H1 (cell line): ENCODE data around the gene CRY1. TPM values are rescaled to one million over a fixed set of nuclear protein-coding genes. Genes with fewer than 3 reads are reported as not detected.

Source experiments
- CTCF ChIA-PET: fragments of 300-600 bp; sonication (Branson Sonifier 250); formaldehyde crosslinking; loops from one replicate; lab custom pipeline; 2021; ENCODE audit not compliant: partially characterized antibody; lab: Charles Lee
- POLR2A ChIA-PET: fragments of 300-600 bp; sonication (Branson Sonifier 250); formaldehyde crosslinking; loops from one replicate; lab custom pipeline; 2021; ENCODE audit warnings: inconsistent platforms; ENCODE audit not compliant: partially characterized antibody; lab: Charles Lee
- DNase-seq, 2 experiments: peaks; one replicate each; pipeline versions ENCODE4 v3.0.0 to v3.0.0-alpha.2; 2010 to 2022; ENCODE audit warnings: low spot score in 2 of 2, low read depth in 1 of 2, mixed read lengths in 1 of 2
- FAIRE-seq: peaks from 2 replicates; lab custom pipeline; 2011; peaks lifted over from hg19 to GRCh38; lab: Jason Lieb, UNC
- H2AFZ ChIP-seq: 2 replicates; pipeline ENCODE4 v1.8.1; 2012; ENCODE audit warnings: low read length, inconsistent platforms
- H2AK5ac ChIP-seq: 2 replicates; pipeline ENCODE4 v1.6.1; 2013; ENCODE audit warnings: low read depth, low read length
- H2BK120ac ChIP-seq: replicated peaks from 2 replicates; pipeline ENCODE3; 2013; ENCODE audit warnings: low read depth, low read length, inconsistent platforms
- H2BK12ac ChIP-seq: 2 replicates; pipeline ENCODE4 v1.6.1; 2013; ENCODE audit warnings: low read depth, low read length
- H2BK15ac ChIP-seq: 2 replicates; pipeline ENCODE4 v1.6.1; 2013; ENCODE audit warnings: low read length
- H2BK20ac ChIP-seq: 2 replicates; pipeline ENCODE4 v1.6.1; 2013; ENCODE audit warnings: low read length
- H2BK5ac ChIP-seq: 2 replicates; pipeline ENCODE4 v1.6.1; 2013; ENCODE audit warnings: low read depth, low read length
- H3K14ac ChIP-seq: 2 replicates; pipeline ENCODE4 v1.6.1; 2013; ENCODE audit warnings: inconsistent platforms; ENCODE audit not compliant: insufficient read length
- H3K18ac ChIP-seq: 2 replicates; pipeline ENCODE4 v1.6.1; 2013; ENCODE audit warnings: low read length; ENCODE audit errors: extremely low read depth
- H3K23ac ChIP-seq: 2 replicates; pipeline ENCODE4 v1.6.1; 2013; ENCODE audit warnings: inconsistent platforms; ENCODE audit not compliant: insufficient read length
- H3K23me2 ChIP-seq: 2 replicates; pipeline ENCODE4 v1.6.1; 2013; ENCODE audit warnings: low read depth, low read length
- H3K27ac ChIP-seq: 2 replicates; pipeline ENCODE4 v1.6.1; 2011; ENCODE audit warnings: low read depth, low read length, inconsistent platforms
- H3K27me3 ChIP-seq, 4 experiments: replicated peaks in 1 of 4; 1 replicate in 1 of 4; 2 replicates in 3 of 4; pipeline versions ENCODE4 v1.6.1 to v1.8.1; 2011 to 2013; ENCODE audit warnings: low read length in 3 of 4, mild to moderate bottlenecking in 3 of 4, inconsistent platforms in 2 of 4, mixed read lengths in 2 of 4, moderate library complexity in 1 of 4; ENCODE audit not compliant: control insufficient read depth in 3 of 4, insufficient read depth in 3 of 4; ENCODE audit errors: extremely low read depth in 1 of 4
- H3K36me3 ChIP-seq, 4 experiments: 2 replicates each; pipeline versions ENCODE4 v1.6.1 to v1.8.1; 2011 to 2013; ENCODE audit warnings: mild to moderate bottlenecking in 4 of 4, low read length in 3 of 4, moderate library complexity in 2 of 4, control low read depth in 1 of 4, inconsistent platforms in 1 of 4; ENCODE audit not compliant: insufficient read depth in 4 of 4, control insufficient read depth in 2 of 4
- H3K4ac ChIP-seq: replicated peaks from 2 replicates; pipeline ENCODE3; 2013; ENCODE audit warnings: low read length, low read depth, mixed read lengths, inconsistent platforms; ENCODE audit not compliant: insufficient read length
- H3K4me1 ChIP-seq, 4 experiments: replicated peaks in 1 of 4; 1 replicate in 1 of 4; 2 replicates in 3 of 4; pipeline versions ENCODE4 v1.6.1 to v1.8.1; 2011 to 2013; ENCODE audit warnings: low read length in 3 of 4, inconsistent platforms in 2 of 4, mixed read lengths in 1 of 4; ENCODE audit not compliant: insufficient read depth in 4 of 4, control insufficient read depth in 3 of 4
- H3K4me2 ChIP-seq, 2 experiments: 2 replicates each; pipeline versions ENCODE4 v1.6.1 to v1.8.1; 2011 to 2013; ENCODE audit warnings: low read depth in 2 of 2, low read length in 2 of 2, control low read depth in 1 of 2, inconsistent platforms in 1 of 2, mild to moderate bottlenecking in 1 of 2; ENCODE audit not compliant: insufficient read depth in 1 of 2
- H3K4me3 ChIP-seq, 4 experiments: fragments of 200-600, 300-600 bp in 1 of 4; sonication (generic), shearing (Covaris generic), sonication (Bioruptor Twin) in 1 of 4; 2 replicates each; pipeline versions ENCODE4 v1.5.1 to v1.8.1; 2011 to 2016; ENCODE audit warnings: low read length in 4 of 4, low read depth in 3 of 4, control low read depth in 2 of 4, inconsistent platforms in 2 of 4, mild to moderate bottlenecking in 2 of 4, mixed read lengths in 1 of 4, moderate library complexity in 1 of 4; ENCODE audit not compliant: insufficient read depth in 2 of 4; ENCODE audit errors: extremely low read depth in 1 of 4
- H3K56ac ChIP-seq: replicated peaks from 2 replicates; pipeline ENCODE3; 2013; ENCODE audit warnings: low read depth, mild to moderate bottlenecking, mixed read lengths, low read length, inconsistent platforms; ENCODE audit not compliant: insufficient read length
- H3K79me1 ChIP-seq: 2 replicates; pipeline ENCODE4 v1.6.1; 2013; ENCODE audit warnings: low read depth, low read length, control low read depth
- H3K79me2 ChIP-seq, 2 experiments: 2 replicates each; pipeline versions ENCODE4 v1.6.1 to v1.8.1; 2012 to 2013; ENCODE audit warnings: low read length in 2 of 2, mild to moderate bottlenecking in 2 of 2, inconsistent platforms in 1 of 2; ENCODE audit not compliant: insufficient read depth in 2 of 2, control insufficient read depth in 1 of 2
- H3K9ac ChIP-seq, 4 experiments: replicated peaks in 1 of 4; 1 replicate in 1 of 4; 2 replicates in 3 of 4; pipeline versions ENCODE4 v1.6.1 to v1.8.1; 2011 to 2013; ENCODE audit warnings: low read depth in 3 of 4, low read length in 3 of 4, control low read depth in 2 of 4, mild to moderate bottlenecking in 2 of 4, moderate library complexity in 2 of 4, inconsistent platforms in 1 of 4; ENCODE audit errors: extremely low read depth in 1 of 4
- H3K9me3 ChIP-seq, 2 experiments: 2 replicates each; pipeline versions ENCODE4 v1.6.1 to v1.8.1; 2012 to 2013; ENCODE audit warnings: mild to moderate bottlenecking in 2 of 2, moderate library complexity in 2 of 2, control low read depth in 1 of 2, inconsistent platforms in 1 of 2, low read depth in 1 of 2, low read length in 1 of 2, mixed read lengths in 1 of 2; ENCODE audit not compliant: insufficient read depth in 2 of 2
- H4K20me1 ChIP-seq, 2 experiments: replicated peaks in 1 of 2; 2 replicates each; pipeline versions ENCODE3 to v1.8.1; 2011 to 2013; ENCODE audit warnings: inconsistent platforms in 2 of 2, low read length in 2 of 2, mild to moderate bottlenecking in 1 of 2; ENCODE audit not compliant: insufficient read depth in 2 of 2, control insufficient read depth in 1 of 2
- H4K5ac ChIP-seq: 2 replicates; pipeline ENCODE4 v1.6.1; 2013; ENCODE audit warnings: low read length, low read depth, mixed read lengths, inconsistent platforms; ENCODE audit not compliant: insufficient read length
- H4K8ac ChIP-seq: 2 replicates; pipeline ENCODE4 v1.8.0; 2013; ENCODE audit warnings: mild to moderate bottlenecking, moderate library complexity, low read length, inconsistent platforms; ENCODE audit not compliant: insufficient read depth; ENCODE audit errors: extremely low read depth
- H4K91ac ChIP-seq: replicated peaks from 2 replicates; pipeline ENCODE3; 2013; ENCODE audit warnings: low read length, mixed read lengths, inconsistent platforms; ENCODE audit not compliant: insufficient read length
- CTCF ChIP-seq, 3 experiments: IDR thresholded peaks; 1 replicate in 2 of 3; 2 replicates in 1 of 3; pipeline versions ENCODE4 v1.5.1 to v1.6.1; 2011; ENCODE audit warnings: low read length in 3 of 3, mild to moderate bottlenecking in 3 of 3, inconsistent platforms in 2 of 3, low read depth in 1 of 3, moderate library complexity in 1 of 3; ENCODE audit not compliant: insufficient read depth in 1 of 3; ENCODE audit errors: control extremely low read depth in 1 of 3
- GTF2F1 ChIP-seq: IDR thresholded peaks from 2 replicates; pipeline ENCODE4 v1.6.1; 2012; ENCODE audit warnings: low read depth, low read length, improper control_type of control experiment, borderline replicate concordance
- HDAC2 ChIP-seq, 2 experiments: fragments of 300-600 bp in 1 of 2; sonication (generic) in 1 of 2; IDR thresholded peaks; 2 replicates each; pipeline ENCODE4 v1.6.1; 2011 to 2012; ENCODE audit warnings: low read depth in 2 of 2, low read length in 2 of 2, mild to moderate bottlenecking in 2 of 2, moderate library complexity in 2 of 2, borderline replicate concordance in 1 of 2, inconsistent platforms in 1 of 2
- MAX ChIP-seq: IDR thresholded peaks from 2 replicates; pipeline ENCODE4 v1.6.1; 2012; ENCODE audit warnings: inconsistent platforms
- RAD21 ChIP-seq, 2 experiments: IDR thresholded peaks in 1 of 2; conservative IDR thresholded peaks in 1 of 2; 2 replicates each; pipeline ENCODE4 v1.6.1; 2011; ENCODE audit warnings: low read depth in 2 of 2, low read length in 2 of 2, improper control_type of control experiment in 1 of 2, inconsistent platforms in 1 of 2, mild to moderate bottlenecking in 1 of 2, moderate library complexity in 1 of 2
- TAF7 ChIP-seq: optimal IDR thresholded peaks from 2 replicates; pipeline ENCODE3; 2011; ENCODE audit warnings: low read depth, mild to moderate bottlenecking, inconsistent platforms, low read length, moderate library complexity, borderline replicate concordance
- TBP ChIP-seq: IDR thresholded peaks from 2 replicates; pipeline ENCODE4 v1.6.1; 2011; ENCODE audit warnings: low read depth, low read length, improper control_type of control experiment
- WGBS, 2 experiments: shearing (Covaris generic) in 1 of 2; methylation state at CpG; one replicate each; pipeline versions ENCODE4 v1.1.6 to v1.1.7; 2013 to 2015; ENCODE audit warnings: low lambda C conversion rate in 2 of 2, mixed read lengths in 2 of 2, inconsistent platforms in 1 of 2, low coverage in 1 of 2, missing lambda C conversion rate in 1 of 2; ENCODE audit not compliant: insufficient replicate concordance in 2 of 2, insufficient coverage in 1 of 2, insufficient read length in 1 of 2; ENCODE audit errors: extremely low coverage in 1 of 2, missing lambda C conversion rate in 1 of 2; 5-methylcytosine and 5-hydroxymethylcytosine counted together
- polyA plus RNA-seq, 7 experiments: library from polyadenylated mRNA; depleted of rRNA in 3 of 7; stranded (reverse) in 5 of 7; unstranded in 2 of 7; fragments of >200 nt in 5 of 7; fragments of 200-250 nt in 2 of 7; gene quantifications; 1 replicate in 5 of 7; 2 replicates in 1 of 7; 4 replicates in 1 of 7; pipeline versions ENCODE4 v1.2.1 to v1.2.3, GENCODE V29; 2011 to 2013; ENCODE audit warnings: missing spikeins in 2 of 7, mixed read lengths in 2 of 7
- total RNA-seq: library from RNA; stranded (reverse); fragmentation: NEBNext Ultra II Directional; extraction: Animal tissue kit (Norgen Biotek cat#: 25700); gene quantifications from 2 replicates; pipeline ENCODE4 v1.2.1, GENCODE V29; 2021

CRY1 gene
- total and polyA plus RNA-seq, 2 of the 8 experiments (the other 6 are each of a cell fraction or from before 2014, with no cell fraction given), result 13.6 to 25.1 TPM

GRCh38 chr12:106956048-106956578 lies 137.2 kb downstream of the CRY1 start:
- H3K4me1 ChIP-seq, result 0 out of 7 replicates have a peak, but pooled peaks cover 0 to 3% (median 0%) of the 10 kb centered on the region in 4 experiments
- peaks cover 0 to 2% of the 10 kb centered on the region in 2 experiments for H4K20me1 ChIP-seq
- peak overlapping the region; percentile 30 for H3K56ac ChIP-seq
- no peak overlapping the region for H3K4ac ChIP-seq
- peak overlapping the region; percentile 71 to 89 (median 76) for H3K4me3 ChIP-seq
- peaks cover 0 to 12% (median 8%) of the 10 kb centered on the region in 4 experiments; a peak in 6 of 7 replicates for H3K27me3 ChIP-seq
- peak overlapping the region; percentile 58 to 80 (median 67) for H3K9ac ChIP-seq
- no peak overlapping the region for H2BK120ac ChIP-seq
- no peak overlapping the region for H4K5ac ChIP-seq
- FAIRE-seq (no peak), DNase-seq (peak; percentile 44 to 84)
- peak overlapping the region; percentile 65 for H4K91ac ChIP-seq
- ChIA-PET CTCF (interaction anchor here (1.4 kb wide), 1 partner anchor 149 kb away, joined by 3 read pairs; no protein-coding TSS in a partner anchor), POLR2A (interaction anchor here (0.7 to 1.7 kb wide), 11 partner anchors 8 to 603 kb away, joined by 3 to 7 read pairs (median 4); partner anchors contain the start of genes CRY1 and MTERF2)
- H3K79me2 ChIP-seq, result peaks cover 0 to 13% of the 10 kb centered on the region in 2 experiments; a peak in 2 of 4 replicates
- H4K8ac ChIP-seq, result peak overlapping the region; percentile 93
- no peak overlapping the region; the same call in 1 of the 2 replicates for H2BK20ac ChIP-seq
- no peak overlapping the region for H3K14ac ChIP-seq
- no peak overlapping the region; the same call in 1 of the 2 replicates for H2AFZ ChIP-seq
- no peaks in the 10 kb centered on the region for H3K79me1 ChIP-seq
- H3K9me3 ChIP-seq, result no peaks in the 10 kb centered on the region
- H3K23me2 ChIP-seq, result peaks cover 12% of the 10 kb centered on the region
- WGBS, 2 experiments, result 2% methylated on average over 15 of the region's 34 CpGs; no CpG with 5 or more reads in 1 of the 2 experiments
- no peak overlapping the region for H2AK5ac ChIP-seq
- H3K18ac ChIP-seq, result peak overlapping the region; percentile 32; the same call in 1 of the 2 replicates
- H2BK5ac ChIP-seq, result no peak overlapping the region
- H3K23ac ChIP-seq, result no peak overlapping the region
- H3K27ac ChIP-seq, result peak overlapping the region; percentile 64; the same call in 1 of the 2 replicates
- H2BK15ac ChIP-seq, result 0 out of 2 replicates have a peak overlapping the region, but pooled peaks have one; percentile 72
- peak overlapping the region; percentile 82 to 84 for H3K4me2 ChIP-seq
- H3K36me3 ChIP-seq, result no peaks in the 10 kb centered on the region
- no peak overlapping the region for H2BK12ac ChIP-seq
- TF ChIP-seq TBP, result peak; percentile 2; the same call in 1 of the 2 replicates
- TF ChIP-seq TAF7, result peak; percentile 83
- TF ChIP-seq MAX, result no peak
- peak; percentile 12 to 51; a peak in 3 of 4 replicates for TF ChIP-seq RAD21 (IDR thresholded peaks at IDR 0.05 in 1 of 2, conservative IDR thresholded peaks at IDR 0.05 in 1 of 2; ENCODE audit: low read depth in 2 of 2, low read length in 2 of 2)
- TF ChIP-seq HDAC2 (IDR thresholded peaks at IDR 0.05; ENCODE audit: borderline replicate concordance in 1 of 2, low read depth in 2 of 2, low read length in 2 of 2), result peak in 1 of 2 experiments; percentile 59; a peak in 1 of 4 replicates
- TF ChIP-seq GTF2F1, result 0 out of 2 replicates have a peak, but pooled peaks have one; percentile 5
- peak; percentile 11 to 44 (median 35) for TF ChIP-seq CTCF (IDR thresholded peaks at IDR 0.05; ENCODE audit: control extremely low read depth in 1 of 3, insufficient read depth in 1 of 3, low read depth in 1 of 3, low read length in 3 of 3)
